Activated naive CD4-positive, alpha-beta T cell treated with Interleukin-2 at 50 U/mL for 16 hours (primary cell): ENCODE measurements around the gene DGKZ.
A peak's percentile ranks its signal among the peaks of the same experiment; 100 is the strongest.
"Not testable (repeated sequence)": the region's sequence is repeated elsewhere in the genome, so short reads cannot be mapped to it uniquely, and the experiment has no call there.

ENCODE experiments used
- DNase-seq: peaks from one replicate; pipeline ENCODE4 v3.0.0-alpha.2; 2020

Gene DGKZ

GRCh38 chr11:46367244-46367915 is 20.1 kb downstream of the DGKZ start:
- peak; percentile 74 for DNase-seq

DNA sequence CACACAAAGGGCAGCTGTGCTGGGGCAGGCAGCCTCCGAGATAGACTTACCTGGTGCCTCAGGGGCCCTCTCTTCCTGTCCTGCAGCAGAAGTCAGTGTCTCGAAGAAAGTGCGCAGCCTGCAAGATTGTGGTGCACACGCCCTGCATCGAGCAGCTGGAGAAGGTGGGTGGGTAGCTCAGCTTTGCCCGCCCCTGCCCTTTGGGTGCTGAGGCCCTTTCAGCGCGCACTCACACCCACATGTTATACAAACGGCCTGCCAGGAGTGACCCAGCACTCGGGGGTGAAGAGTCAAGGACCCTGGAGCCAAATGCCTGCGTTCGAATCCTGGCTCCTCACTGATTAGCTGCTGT is 20.6 kb downstream of the DGKZ start:
- no peak for DNase-seq

DNA sequence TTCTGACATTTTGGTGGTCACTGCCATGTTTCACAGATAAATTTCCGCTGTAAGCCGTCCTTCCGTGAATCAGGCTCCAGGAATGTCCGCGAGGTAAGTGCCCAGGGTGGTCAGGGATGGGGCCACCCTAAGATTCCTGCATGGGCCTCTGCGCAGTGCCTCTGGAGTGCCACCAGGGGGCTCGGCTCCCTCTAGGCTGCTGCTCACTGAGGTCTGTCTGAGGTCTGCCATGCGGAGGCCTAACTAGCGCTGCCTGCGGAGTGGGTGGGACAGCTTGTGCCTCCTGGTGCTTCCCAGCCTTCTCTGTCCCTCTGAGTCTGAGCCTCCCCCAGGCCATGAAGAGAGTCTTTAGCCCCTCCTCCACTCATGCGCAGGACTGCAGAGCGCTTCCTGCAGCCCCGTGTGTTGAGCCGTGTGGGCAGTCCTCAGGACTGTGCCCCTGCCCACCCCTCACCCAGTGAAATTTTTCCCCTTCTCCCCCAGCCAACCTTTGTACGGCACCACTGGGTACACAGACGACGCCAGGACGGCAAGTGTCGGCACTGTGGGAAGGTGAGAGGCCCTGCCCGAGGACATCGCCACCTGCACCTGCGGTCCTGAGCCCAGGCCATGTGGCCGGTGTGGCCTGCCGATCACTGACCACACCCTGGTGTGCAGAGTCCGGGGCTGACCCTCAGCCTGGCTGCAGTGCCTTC is 22.3 kb downstream of the DGKZ start:
- DNase-seq: peak; percentile 63

DNA sequence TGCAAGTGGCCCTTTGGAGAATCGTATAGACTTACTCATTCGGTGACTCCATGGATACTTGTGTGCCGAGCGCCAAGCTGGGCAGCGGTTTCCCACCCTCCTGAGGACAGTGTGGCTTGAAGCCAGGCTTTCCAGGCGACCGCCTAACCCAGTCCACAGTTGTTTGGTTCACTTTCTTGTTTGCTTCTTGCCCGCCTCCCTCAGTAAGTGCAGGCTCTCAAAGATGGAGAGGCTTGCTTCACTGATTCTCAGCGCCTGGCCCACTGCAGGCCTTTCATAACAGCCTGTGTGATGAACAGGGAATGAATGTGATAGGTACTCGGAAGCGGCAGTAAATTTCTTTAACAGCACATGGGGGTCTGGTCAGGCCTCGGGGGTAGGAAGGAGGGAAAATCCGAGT is 23.0 kb downstream of the DGKZ start:
- no peak for DNase-seq

GRCh38 chr11:46371262-46371661 is 24.0 kb downstream of the DGKZ start:
- DNase-seq: not testable (repeated sequence)

DNA sequence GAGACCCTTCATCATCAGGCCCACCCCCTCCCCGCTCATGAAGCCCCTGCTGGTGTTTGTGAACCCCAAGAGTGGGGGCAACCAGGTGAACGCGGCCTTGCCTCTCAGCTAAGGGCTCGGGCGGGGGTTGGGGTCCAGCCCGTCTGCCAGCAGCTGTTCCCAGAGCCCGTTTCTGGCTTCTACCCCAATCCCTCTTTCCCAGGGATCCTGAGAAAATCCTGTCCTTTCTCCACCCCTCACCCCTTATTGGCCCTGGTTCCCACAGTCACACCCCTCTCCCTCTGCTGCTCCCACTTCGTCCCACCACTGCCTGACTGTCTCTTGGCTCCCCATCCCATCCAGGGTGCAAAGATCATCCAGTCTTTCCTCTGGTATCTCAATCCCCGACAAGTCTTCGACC is 24.8 kb downstream of the DGKZ start:
- DNase-seq: no peak

DNA sequence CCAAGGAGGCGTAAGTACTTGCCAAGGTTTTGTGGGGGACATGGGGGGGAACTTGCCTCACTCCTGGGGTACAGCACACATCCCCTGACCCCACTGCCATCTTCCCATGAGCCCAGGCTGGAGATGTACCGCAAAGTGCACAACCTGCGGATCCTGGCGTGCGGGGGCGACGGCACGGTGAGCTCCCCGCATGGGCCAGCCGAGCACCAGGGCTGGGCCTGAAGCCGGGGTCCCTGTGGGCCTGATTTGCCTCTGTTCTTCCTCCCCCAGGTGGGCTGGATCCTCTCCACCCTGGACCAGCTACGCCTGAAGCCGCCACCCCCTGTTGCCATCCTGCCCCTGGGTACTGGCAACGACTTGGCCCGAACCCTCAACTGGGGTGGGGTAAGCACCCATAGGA is 25.2 kb downstream of the DGKZ start:
- DNase-seq: not testable (repeated sequence)

DNA sequence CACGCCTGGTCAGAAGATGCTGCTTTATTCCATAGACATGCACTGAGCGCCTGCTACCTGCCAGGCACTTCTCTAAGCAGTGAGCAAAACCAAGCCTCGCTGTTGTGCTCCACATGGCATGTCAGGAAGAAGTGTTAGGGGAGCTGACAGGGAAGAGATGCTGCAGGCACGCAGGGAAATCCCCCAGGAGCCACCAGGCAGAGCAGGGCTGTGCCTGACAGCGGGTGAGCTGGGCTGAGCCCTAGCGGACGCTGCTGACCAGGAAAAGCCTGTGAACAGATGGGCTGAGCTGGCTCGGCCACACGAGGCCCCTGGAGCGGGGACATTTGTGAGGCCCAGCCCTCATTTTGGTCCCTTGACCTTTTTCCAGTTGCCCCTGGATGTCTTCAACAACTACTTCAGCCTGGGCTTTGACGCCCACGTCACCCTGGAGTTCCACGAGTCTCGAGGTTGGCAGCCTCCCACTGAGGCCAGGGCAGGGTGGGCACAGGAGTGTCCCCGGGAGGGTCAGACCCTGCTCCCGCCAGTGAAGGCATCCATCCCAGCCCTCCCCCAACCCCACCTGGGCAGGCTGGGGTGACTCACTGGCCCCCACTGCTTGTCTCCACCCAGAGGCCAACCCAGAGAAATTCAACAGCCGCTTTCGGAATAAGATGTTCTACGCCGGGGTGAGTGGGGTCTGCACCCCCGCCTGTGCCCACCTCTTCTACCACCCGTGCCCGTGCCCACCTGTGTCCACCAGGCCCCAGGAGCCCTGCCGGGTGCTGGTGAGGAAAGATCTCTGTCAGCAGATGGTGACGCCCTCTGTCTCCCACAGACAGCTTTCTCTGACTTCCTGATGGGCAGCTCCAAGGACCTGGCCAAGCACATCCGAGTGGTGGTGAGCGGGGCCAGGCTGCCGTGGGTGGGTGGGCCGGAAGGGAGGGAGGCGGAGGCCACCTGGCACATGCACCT is 26.8 kb downstream of the DGKZ start:
- DNase-seq: no peak

DNA sequence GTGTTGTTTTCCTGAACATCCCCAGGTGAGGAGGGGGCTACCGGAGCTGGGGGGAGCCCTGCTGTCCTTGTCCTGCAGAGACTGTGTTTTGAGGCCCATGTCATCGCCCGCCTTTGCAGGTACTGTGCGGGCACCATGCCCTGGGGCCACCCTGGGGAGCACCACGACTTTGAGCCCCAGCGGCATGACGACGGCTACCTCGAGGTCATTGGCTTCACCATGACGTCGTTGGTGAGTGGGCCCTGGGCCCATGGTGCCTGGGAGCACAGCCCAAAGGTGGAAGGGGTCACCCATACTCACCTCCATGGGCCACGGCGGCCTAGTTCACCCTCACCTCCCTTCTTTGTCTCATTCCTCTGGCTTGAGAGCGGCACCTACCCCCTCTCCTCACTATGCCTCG is 27.6 kb downstream of the DGKZ start:
- no peak for DNase-seq

GRCh38 chr11:46375392-46376101 is 28.3 kb downstream of the DGKZ start:
- no peak for DNase-seq

DNA sequence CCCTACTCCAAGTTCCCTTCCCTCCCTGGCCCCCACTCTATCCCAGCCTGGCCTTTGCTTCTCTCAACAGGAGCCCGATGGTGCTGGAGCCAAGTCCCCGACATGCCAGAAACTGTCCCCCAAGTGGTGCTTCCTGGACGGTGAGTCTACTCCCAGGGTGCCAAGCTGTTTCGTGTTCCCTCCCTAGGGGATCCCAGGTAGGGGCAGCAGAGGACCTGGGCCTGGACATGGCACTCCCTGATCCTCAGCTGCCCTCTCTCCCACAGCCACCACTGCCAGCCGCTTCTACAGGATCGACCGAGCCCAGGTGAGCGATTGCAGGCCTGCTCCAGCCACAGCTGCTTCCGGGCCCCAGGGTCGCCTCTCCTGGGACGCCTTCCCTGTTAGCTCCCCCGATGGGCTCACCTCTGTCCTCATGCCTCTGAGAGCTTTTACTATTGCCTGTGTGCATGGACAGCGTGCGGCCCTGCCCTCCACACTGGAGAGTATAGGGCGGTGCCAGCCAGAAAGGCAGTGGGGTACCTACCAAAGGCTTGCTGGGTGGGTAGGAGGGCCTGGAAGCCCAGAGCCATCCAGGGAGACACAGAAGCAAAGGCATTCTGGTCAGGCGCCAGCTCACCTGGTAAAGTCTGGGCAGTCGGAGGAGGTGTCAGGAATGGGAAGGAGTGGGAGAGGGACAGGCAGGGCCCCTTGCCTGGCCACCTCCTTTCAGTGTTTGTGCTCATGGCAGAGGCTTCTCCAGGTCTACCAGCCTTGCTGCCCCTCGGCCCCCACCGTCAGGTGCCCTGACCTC is 29.2 kb downstream of the DGKZ start:
- no peak for DNase-seq

- DNase-seq: no peak
Measured at GRCh38 chr11:46377290-46377689, 30.0 kb downstream of the DGKZ start.

DNA sequence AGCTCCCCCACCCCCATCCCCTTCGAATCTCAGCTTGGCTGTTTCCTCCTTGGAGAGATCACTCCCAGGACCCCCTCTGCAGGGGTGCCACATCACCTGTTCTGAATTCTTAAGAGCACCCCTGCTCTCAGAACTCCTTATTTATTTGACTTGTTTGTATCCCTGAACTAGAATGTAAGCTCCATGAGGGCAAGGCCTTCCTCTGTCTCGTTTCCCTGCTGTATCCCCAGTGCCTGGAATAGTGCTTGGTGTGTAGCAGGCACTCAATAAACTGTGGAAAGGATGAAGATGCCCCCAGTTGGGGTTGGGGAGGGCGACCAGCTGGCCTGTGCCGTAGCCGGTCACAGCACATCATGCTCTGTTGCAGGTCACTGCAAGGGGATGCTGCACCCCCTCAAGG is 30.6 kb downstream of the DGKZ start:
- DNase-seq: no peak

- DNase-seq: no peak
Measured at GRCh38 chr11:46378296-46378695, 31.0 kb downstream of the DGKZ start.

- DNase-seq: no peak
Measured at GRCh38 chr11:46378811-46379481, 31.7 kb downstream of the DGKZ start.

GRCh38 chr11:46379482-46380293 is 32.4 kb downstream of the DGKZ start:
- not testable (repeated sequence) for DNase-seq

DNA sequence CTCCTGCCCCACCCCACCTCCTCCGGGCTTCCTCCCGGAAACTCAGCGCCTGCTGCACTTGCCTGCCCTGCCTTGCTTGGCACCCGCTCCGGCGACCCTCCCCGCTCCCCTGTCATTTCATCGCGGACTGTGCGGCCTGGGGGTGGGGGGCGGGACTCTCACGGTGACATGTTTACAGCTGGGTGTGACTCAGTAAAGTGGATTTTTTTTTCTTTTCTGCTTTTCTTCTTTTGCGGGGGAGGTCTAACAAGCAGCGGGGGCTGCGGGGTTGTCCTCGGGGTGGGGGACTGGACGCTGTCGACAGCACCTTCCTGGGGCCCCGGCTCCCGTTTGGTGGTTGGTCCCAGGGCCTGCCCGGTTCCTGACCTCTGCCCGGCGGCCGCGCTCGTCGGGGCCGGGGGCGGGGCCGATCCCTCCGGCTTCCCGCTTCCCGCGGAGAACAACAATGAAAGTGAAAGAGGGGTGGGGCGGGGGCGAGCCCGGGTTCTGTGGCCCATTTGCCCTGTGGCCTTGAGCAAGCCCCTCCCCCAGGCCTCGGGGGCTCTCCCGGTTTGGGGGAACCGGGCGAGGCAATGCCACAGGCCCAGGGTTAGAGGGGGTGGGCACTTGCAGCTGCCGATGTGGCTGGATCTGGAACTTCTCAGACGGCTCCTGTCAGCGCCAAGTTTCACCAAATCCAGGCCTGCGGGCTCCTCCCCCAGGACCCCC is 33.2 kb downstream of the DGKZ start:
- DNase-seq: peak; percentile 75

- no peak for DNase-seq
Measured at GRCh38 chr11:46381048-46381818, 34.0 kb downstream of the DGKZ start, which contains the start of gene MDK. Gene MDK (plus strand): TSS chr11:46381669. CDS start chr11:46382058, 389 bp downstream.
